ENCODE results near the gene FAAP100.

DNA sequence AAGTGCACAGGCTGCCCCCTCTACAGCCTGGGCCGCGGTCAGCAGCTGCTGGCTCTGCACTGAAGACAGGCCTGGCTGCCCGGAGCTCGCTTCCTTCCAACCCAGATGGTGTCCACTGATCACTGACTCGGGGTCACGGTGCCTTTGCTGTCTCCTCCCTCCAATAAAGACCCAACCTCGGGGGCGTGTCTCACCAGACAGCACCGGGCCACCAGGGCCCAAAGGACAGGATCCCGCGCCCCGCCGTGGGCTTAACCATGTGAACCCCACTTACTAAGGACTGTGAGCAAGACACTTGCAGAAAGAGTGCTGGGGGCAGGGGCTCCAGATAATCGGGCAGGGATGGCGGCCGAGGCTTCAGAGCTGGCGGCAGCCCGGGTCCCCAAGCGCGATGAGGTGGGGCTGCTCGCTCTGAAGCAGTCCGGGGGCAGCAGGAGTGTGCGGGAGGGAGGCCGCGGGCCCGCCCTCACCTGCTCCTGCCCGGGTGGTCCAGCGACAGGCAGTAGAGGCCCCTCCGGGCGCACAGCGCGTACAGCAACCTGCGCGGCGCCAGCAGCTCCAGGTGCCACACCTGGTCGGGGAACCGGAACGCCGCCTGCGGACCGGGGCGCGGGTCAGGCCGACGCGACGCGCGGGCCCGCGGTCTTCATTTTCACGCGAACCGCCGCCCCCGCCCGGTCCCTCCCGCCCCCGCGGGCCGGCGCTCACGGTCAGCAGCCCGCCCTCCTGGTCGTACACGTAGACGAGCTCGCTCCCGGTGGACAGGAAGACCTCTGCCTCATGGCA lies 502 bp downstream of the FAAP100 start:
- no peak for TF ChIP-seq FOXK2 (IDR thresholded peaks at IDR 0.05)
- TF ChIP-seq ELF4 (IDR thresholded peaks at IDR 0.05), result no peak
- TF ChIP-seq SP1 (IDR thresholded peaks at IDR 0.05), result no peak
- TF ChIP-seq NFRKB (IDR thresholded peaks at IDR 0.05), result no peak
- TF ChIP-seq FOXM1 (IDR thresholded peaks at IDR 0.05; ENCODE audit: borderline replicate concordance), result no peak
- TF ChIP-seq BHLHE40 (IDR thresholded peaks at IDR 0.05; ENCODE audit: borderline replicate concordance), result no peak

Data from HEK293T (cell line).